Myometrial cell (primary cell): Measurements from ENCODE around the gene SLPI. TPM values are rescaled to one million over a fixed set of nuclear protein-coding genes. Genes with fewer than 3 reads are reported as not detected.

ENCODE experiments used
- total RNA-seq: library from RNA; depleted of rRNA; stranded (reverse); fragments of >200 nt; gene quantifications from 2 replicates; pipeline ENCODE4 v1.2.3, GENCODE V29; 2015

SLPI gene, protein sequence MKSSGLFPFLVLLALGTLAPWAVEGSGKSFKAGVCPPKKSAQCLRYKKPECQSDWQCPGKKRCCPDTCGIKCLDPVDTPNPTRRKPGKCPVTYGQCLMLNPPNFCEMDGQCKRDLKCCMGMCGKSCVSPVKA
- not detected in 2 replicates for total RNA-seq

DNA sequence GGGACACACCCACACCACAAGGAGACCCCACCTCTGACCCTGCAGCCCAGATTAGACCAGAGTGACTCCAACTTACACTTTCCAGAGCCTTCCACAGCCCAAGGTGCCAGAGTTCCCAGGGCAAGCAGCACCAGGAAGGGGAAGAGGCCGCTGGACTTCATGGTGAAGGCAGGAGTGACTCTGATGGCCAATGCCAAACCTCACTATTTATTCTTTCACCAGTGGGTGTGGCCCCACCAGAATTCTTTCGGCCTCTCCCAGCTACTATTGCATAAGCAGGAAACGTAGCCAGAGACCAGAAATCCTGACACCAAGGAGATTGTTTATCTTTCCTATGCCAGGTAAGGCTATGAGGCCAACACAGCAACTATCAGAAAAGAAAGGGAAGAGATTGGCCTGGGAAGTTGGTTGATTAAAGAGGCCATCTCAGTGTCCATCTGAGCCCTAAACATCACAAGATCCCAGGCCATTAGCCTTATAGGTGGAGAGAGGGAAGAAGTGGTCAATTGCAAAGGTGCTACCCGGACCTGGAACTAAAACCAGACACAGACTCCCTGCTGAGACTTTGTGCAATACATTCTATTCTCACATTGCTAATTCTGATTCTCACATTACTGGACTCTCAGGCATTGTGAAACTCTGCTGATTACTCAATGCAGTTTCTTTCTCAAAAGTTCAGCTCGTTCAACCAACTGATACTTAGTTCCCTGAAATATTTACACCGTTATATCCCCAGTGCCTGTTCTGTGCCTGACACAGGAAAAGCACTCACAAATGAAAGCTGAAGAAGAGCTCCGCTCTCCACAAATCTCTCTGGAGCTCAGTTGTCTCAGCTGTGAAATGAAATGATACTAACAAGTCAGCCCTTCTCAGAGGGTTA lies at the start of gene SLPI:
Gene SLPI, minus strand, starts transcription at position 182 of the 880 bp plus-strand sequence. Its CDS starts 21 bp downstream, at position 161.

DNA sequence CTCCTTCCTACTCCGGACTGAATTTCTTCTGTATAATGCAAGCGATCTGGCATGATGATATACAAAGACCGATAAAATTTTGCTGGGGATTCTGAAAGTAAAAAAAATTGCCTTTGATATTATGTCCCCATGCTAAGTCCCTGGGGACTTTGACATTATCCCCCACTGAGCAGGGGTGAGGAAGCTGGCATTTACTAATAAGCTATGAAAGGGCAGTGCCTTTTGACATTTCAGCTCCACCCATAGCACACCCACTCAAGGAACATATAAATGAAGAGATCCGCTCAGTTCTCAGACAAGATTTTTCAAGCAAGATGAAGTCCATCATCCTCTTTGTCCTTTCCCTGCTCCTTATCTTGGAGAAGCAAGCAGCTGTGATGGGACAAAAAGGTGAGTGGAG lies 33.3 kb downstream of the SLPI start, which contains the start of gene SEMG2:
Gene SEMG2, plus strand, starts transcription at position 298 of the 400 bp plus-strand sequence. Its CDS starts 17 bp downstream, at position 315.

DNA sequence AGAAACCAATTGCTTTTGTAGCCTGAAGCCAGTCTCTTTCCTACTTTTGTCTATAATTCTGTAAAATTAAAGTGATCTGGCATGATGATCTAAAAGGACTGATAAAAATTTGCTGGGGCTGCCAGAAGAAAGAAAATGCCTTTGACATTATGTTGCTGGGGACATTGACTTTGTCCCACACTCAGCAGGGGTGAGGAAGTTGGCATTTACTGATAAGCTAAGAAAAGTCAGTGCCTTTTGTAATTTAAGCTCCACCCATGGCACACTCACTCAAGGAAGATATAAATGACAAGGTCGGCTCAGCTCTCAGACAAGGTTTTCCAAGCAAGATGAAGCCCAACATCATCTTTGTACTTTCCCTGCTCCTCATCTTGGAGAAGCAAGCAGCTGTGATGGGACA lies 47.6 kb downstream of the SLPI start, which contains the start of gene SEMG1:
Gene SEMG1, plus strand, starts transcription at position 309 of the 400 bp plus-strand sequence. Its CDS starts 21 bp downstream, at position 330.

Other genes starting within 250 kb of the SLPI start
- gene KCNS1, start 153.4 kb downstream of the SLPI start, total RNA-seq = 0.71 TPM in 1 of 2 replicates, not detected in the other
- gene WFDC5, start 139.4 kb downstream of the SLPI start, total RNA-seq = not detected in 2 replicates
- gene WFDC12, start 130.1 kb downstream of the SLPI start, total RNA-seq = not detected in 2 replicates
- gene PI3, start 79.7 kb downstream of the SLPI start, total RNA-seq = not detected in 2 replicates
- not detected in 2 replicates for gene SEMG1, start 47.5 kb downstream of the SLPI start, total RNA-seq
- not detected in 2 replicates for gene SEMG2, start 33.2 kb downstream of the SLPI start, total RNA-seq
- not detected in 2 replicates for gene RBPJL, start 52.3 kb upstream of the SLPI start, total RNA-seq
- not detected in 2 replicates for gene MATN4, start 53.7 kb upstream of the SLPI start, total RNA-seq
- gene SDC4, start 93.9 kb upstream of the SLPI start, total RNA-seq = 263 and 270 TPM in 2 replicates
- 43.0 and 95.3 TPM in 2 replicates for gene SYS1, start 108.6 kb upstream of the SLPI start, total RNA-seq
- gene TP53TG5, start 123.8 kb upstream of the SLPI start, total RNA-seq = 3.2 TPM in 1 of 2 replicates, not detected in the other
- gene DBNDD2, start 153.7 kb upstream of the SLPI start, total RNA-seq = 4.9 and 11.3 TPM in 2 replicates
- gene PIGT, start 161.6 kb upstream of the SLPI start, total RNA-seq = 63.6 and 67.5 TPM in 2 replicates
- gene WFDC2, start 215.2 kb upstream of the SLPI start, total RNA-seq = not detected in 2 replicates